NCI-H1092 treated with DMSO at 0.1 percent for 48 hours (cell line): ENCODE measurements around the gene OR51D1.
A peak's percentile ranks its signal among the peaks of the same experiment; 100 is the strongest.

Source experiments
- DNase-seq: peaks from one replicate; lab custom pipeline; 2025; lab: John Stamatoyannopoulos, UW

The OR51D1 gene

GRCh38 chr11:4644233-4644632 is 7.0 kb downstream of the OR51D1 start:
- DNase-seq = no peak

GRCh38 chr11:4645974-4646373 is 8.7 kb downstream of the OR51D1 start:
- no peak for DNase-seq

GRCh38 chr11:4647766-4648165 is 10.5 kb downstream of the OR51D1 start:
- no peak for DNase-seq

- DNase-seq = no peak
Measured at GRCh38 chr11:4654635-4655369, 17.5 kb downstream of the OR51D1 start.

- DNase-seq = no peak
Measured at GRCh38 chr11:4658629-4659445, 21.6 kb downstream of the OR51D1 start.

- DNase-seq = no peak
Measured at GRCh38 chr11:4662876-4663275, 25.6 kb downstream of the OR51D1 start.

- DNase-seq = no peak
Measured at GRCh38 chr11:4664183-4664582, 26.9 kb downstream of the OR51D1 start.

GRCh38 chr11:4664786-4665185 is 27.5 kb downstream of the OR51D1 start:
- no peak for DNase-seq

- DNase-seq = no peak
Measured at GRCh38 chr11:4665424-4665823, 28.1 kb downstream of the OR51D1 start.

GRCh38 chr11:4671741-4672140 is 34.5 kb downstream of the OR51D1 start:
- peak; percentile 46 for DNase-seq

GRCh38 chr11:4672470-4672869 is 35.2 kb downstream of the OR51D1 start:
- no peak for DNase-seq

GRCh38 chr11:4673781-4674180 is 36.5 kb downstream of the OR51D1 start:
- no peak for DNase-seq

- peak; percentile 78 for DNase-seq
Measured at GRCh38 chr11:4677948-4678347, 40.7 kb downstream of the OR51D1 start.

GRCh38 chr11:4680341-4680740 is 43.1 kb downstream of the OR51D1 start:
- DNase-seq = peak; percentile 78

GRCh38 chr11:4682623-4683419 is 45.5 kb downstream of the OR51D1 start:
- DNase-seq = no peak

GRCh38 chr11:4684631-4685285 is 47.5 kb downstream of the OR51D1 start:
- DNase-seq = peak; percentile 67
